RWPE2 (cell line): ENCODE results near the gene SUSD1.

ENCODE experiments used
- ATAC-seq: fragments of 200-7000 bp; cut with Tn5 transposase; 3 replicates; pipeline ENCODE4 v1.9.1; 2021; ENCODE audit warnings: low read depth
- DNase-seq: peaks from one replicate; pipeline ENCODE4 v3.0.0-alpha.2; 2020; ENCODE audit warnings: low spot score
- H3K27ac ChIP-seq: fragments of 450-650 bp; 2 replicates; pipeline ENCODE4 v1.5.1; 2017; ENCODE audit warnings: mild to moderate bottlenecking; ENCODE audit not compliant: poor library complexity, severe bottlenecking
- H3K27me3 ChIP-seq: fragments of 250-450 bp; sonication (Bioruptor Pico); 2 replicates; pipeline ENCODE4 v1.5.1; 2021; ENCODE audit warnings: mild to moderate bottlenecking, moderate library complexity; ENCODE audit not compliant: insufficient read depth, poor library complexity, severe bottlenecking
- H3K36me3 ChIP-seq: fragments of 250-450 bp; sonication (Bioruptor Pico); 2 replicates; pipeline ENCODE4 v1.5.1; 2020; ENCODE audit warnings: low read depth, mild to moderate bottlenecking, moderate library complexity
- H3K4me1 ChIP-seq: fragments of 250-450 bp; sonication (Bioruptor Pico); 2 replicates; pipeline ENCODE4 v1.5.1; 2021; ENCODE audit warnings: mild to moderate bottlenecking, moderate library complexity; ENCODE audit not compliant: insufficient read depth, poor library complexity, severe bottlenecking
- H3K4me3 ChIP-seq: fragments of 250-450 bp; sonication (Bioruptor Pico); 2 replicates; pipeline ENCODE4 v1.5.1; 2021; ENCODE audit warnings: mild to moderate bottlenecking, moderate library complexity; ENCODE audit not compliant: severe bottlenecking
- H3K9me3 ChIP-seq: fragments of 250-450 bp; sonication (Bioruptor Pico); 2 replicates; pipeline ENCODE4 v1.5.1; 2021; ENCODE audit warnings: mild to moderate bottlenecking, moderate library complexity; ENCODE audit not compliant: severe bottlenecking
- TF ChIP-seq, protein P1 (sequence below): fragments of 450-650 bp; IDR thresholded peaks from one replicate; pipeline ENCODE4 v1.5.1; 2017; ENCODE audit warnings: mild to moderate bottlenecking, moderate library complexity; ENCODE audit not compliant: poor library complexity, severe bottlenecking

Gene SUSD1

DNA sequence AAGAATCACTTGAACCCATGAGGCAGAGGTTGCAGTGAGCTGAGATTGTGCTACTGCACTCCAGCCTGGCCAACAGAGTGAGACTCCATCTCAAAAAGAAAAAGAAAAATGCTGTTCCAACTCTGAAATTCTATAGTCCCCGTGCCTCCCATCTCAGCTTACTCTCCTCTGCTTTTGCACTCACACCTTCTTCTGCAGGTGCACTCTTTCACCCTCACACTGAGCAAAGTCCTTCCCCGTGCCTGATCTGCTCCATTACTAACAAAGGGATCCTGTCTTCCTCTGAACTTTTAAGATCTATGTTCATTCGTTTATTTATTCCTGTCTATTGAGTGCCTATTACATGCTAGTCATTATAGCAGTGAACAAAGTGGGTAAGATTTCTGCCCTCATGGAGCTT, 47.8 kb downstream of the SUSD1 start:
- ATAC-seq (no peak), DNase-seq (no peak)
- no peak overlapping the region for H3K27ac ChIP-seq
- H3K4me3 ChIP-seq = no peak overlapping the region
- H3K36me3 ChIP-seq = no peaks in the 10 kb centered on the region
- H3K27me3 ChIP-seq = no peaks in the 10 kb centered on the region
- TF ChIP-seq, protein P1, sequence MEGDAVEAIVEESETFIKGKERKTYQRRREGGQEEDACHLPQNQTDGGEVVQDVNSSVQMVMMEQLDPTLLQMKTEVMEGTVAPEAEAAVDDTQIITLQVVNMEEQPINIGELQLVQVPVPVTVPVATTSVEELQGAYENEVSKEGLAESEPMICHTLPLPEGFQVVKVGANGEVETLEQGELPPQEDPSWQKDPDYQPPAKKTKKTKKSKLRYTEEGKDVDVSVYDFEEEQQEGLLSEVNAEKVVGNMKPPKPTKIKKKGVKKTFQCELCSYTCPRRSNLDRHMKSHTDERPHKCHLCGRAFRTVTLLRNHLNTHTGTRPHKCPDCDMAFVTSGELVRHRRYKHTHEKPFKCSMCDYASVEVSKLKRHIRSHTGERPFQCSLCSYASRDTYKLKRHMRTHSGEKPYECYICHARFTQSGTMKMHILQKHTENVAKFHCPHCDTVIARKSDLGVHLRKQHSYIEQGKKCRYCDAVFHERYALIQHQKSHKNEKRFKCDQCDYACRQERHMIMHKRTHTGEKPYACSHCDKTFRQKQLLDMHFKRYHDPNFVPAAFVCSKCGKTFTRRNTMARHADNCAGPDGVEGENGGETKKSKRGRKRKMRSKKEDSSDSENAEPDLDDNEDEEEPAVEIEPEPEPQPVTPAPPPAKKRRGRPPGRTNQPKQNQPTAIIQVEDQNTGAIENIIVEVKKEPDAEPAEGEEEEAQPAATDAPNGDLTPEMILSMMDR = no peak
- no peaks in the 10 kb centered on the region for H3K4me1 ChIP-seq
- H3K9me3 ChIP-seq = no peaks in the 10 kb centered on the region

DNA sequence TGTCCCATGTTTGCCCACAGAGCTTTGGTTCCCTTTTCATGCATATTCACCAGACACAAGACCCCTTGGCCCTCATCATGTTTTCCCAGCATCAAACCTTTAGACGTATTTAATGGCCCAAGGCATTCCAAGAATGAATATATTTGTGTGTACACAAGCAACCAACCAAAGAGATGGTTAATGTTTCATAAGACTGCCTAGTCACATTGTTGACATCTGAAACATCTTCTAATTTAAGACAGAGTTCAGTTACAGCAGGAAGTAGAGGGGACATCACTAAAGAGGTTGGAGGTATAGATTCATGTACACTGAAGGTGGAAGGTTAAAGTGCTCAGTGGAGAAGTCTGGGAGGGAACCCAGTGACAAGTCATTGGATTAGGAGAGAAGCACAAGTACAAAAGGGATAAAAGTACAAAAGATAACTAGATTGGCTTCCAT, 49.1 kb downstream of the SUSD1 start:
- ATAC-seq = no peak
- TF ChIP-seq, protein P1 = no peak

DNA sequence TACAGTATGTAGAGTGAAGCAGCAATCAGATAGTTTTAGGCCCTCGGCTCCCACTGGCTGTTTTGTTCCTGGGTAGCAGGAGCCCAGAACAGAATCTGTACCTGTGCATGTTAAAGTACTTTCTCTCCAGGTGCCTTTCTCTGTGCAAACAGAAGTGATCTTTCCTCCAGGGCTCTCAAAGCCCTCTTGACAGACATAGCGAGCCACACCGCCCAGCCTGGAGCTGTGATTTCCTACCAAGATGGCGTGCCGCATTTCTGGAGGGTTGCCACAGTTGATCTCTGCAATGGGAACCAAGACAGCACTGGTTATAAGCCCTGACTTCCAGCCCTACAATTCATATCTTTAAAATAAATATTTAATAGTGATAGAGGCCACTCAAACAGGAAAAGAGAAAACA, 50.9 kb downstream of the SUSD1 start:
- H3K4me3 ChIP-seq = no peak overlapping the region
- TF ChIP-seq, protein P1 = no peak
- no peaks in the 10 kb centered on the region for H3K27me3 ChIP-seq
- H3K9me3 ChIP-seq = no peaks in the 10 kb centered on the region
- DNase-seq (no peak), ATAC-seq (no peak)
- no peak overlapping the region for H3K27ac ChIP-seq
- H3K36me3 ChIP-seq = no peaks in the 10 kb centered on the region
- peaks cover 2% of the 10 kb centered on the region for H3K4me1 ChIP-seq

More for the DNA sequence above, 49.1 kb downstream of the SUSD1 start:
- Histone ChIP-seq H3K9me3 (no peaks in the 10 kb centered on the region), H3K27me3 (no peaks in the 10 kb centered on the region), H3K4me1 (no peaks in the 10 kb centered on the region), H3K36me3 (no peaks in the 10 kb centered on the region), H3K4me3 (no peak overlapping the region), H3K27ac (no peak overlapping the region)
- no peak for DNase-seq

DNA sequence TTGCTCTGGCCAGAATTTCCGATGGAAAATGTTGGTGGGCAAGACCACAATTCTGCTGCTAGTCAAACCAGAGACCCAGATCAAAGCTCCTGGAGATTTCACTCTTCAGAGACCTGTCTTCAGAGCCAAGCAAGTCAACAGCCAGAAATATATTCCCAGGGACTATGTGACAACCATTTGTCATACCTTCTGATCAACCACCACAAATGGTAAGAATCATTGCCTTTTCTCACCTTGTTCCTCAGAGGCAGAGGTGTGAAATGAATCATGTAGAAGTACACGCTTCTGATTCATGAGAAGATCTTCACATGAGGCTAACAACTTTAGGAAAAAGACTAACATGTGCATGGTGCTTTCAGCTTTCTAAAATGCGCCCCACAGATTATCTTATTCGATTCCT, 53.5 kb downstream of the SUSD1 start:
- DNase-seq (no peak), ATAC-seq (no peak)
- Histone ChIP-seq H3K36me3 (no peaks in the 10 kb centered on the region), H3K27ac (no peak overlapping the region), H3K4me3 (no peak overlapping the region), H3K9me3 (no peaks in the 10 kb centered on the region), H3K4me1 (peaks cover 3% of the 10 kb centered on the region), H3K27me3 (no peaks in the 10 kb centered on the region)
- TF ChIP-seq, protein P1 = no peak

DNA sequence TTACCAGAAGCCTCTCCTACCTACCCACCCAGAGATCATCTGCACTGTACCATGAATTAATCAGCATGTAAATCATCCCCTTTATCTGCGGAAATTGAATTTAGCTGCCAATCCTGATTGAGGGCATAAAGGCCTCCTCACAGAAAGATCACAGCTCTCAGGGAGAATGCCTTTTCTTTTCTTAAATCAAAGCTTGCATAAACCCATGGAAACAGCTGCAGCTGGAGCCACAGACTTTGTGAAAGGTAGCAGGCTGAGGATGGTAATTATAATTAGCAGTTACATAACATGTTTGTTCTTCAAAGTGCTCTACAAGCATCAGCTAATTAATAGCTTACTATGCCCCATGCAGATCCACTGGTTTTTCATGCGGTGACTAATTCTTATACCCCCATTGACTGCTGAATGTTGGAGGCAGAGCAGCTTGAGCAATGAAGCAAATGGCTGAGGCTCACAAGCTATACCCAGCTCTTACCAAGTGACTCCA, 54.6 kb downstream of the SUSD1 start:
- ATAC-seq (no peak), DNase-seq (no peak)
- Histone ChIP-seq H3K4me1 (peaks cover 3% of the 10 kb centered on the region), H3K27ac (no peak overlapping the region), H3K9me3 (no peaks in the 10 kb centered on the region), H3K27me3 (no peaks in the 10 kb centered on the region), H3K4me3 (no peak overlapping the region), H3K36me3 (no peaks in the 10 kb centered on the region)
- TF ChIP-seq, protein P1 = no peak
